Activated T-helper 1 cell treated with anti-CD3 and anti-CD28 coated beads, Interleukin-12 subunit alpha, Interleukin-12 subunit beta, Interleukin-2, Interleukin-4 antibody, amounts not matched to agents 30 ng/mL and 10 ng/mL and 1 ng/mL, durations not matched to agents 14 hours and 24 hours and 36 hours (primary cell): ENCODE results near the gene LRFN4. TPM values are rescaled to one million over a fixed set of nuclear protein-coding genes. Genes with fewer than 3 reads are reported as not detected.

Experiments
- DNase-seq: peaks from one replicate; pipeline ENCODE4 v3.0.0; 2021; ENCODE audit warnings: low spot score
- H3K27ac Mint-ChIP-seq: one replicate; pipeline ENCODE4 v1.8.0; 2021; ENCODE audit warnings: mild to moderate bottlenecking, mixed read lengths
- H3K27me3 Mint-ChIP-seq: one replicate; pipeline ENCODE4 v1.8.0; 2022; ENCODE audit warnings: mild to moderate bottlenecking, moderate library complexity, mixed read lengths; ENCODE audit not compliant: insufficient read depth
- H3K36me3 Mint-ChIP-seq: one replicate; pipeline ENCODE4 v1.8.0; 2021; ENCODE audit warnings: low read depth, mixed read lengths
- H3K4me1 Mint-ChIP-seq: one replicate; pipeline ENCODE4 v1.8.0; 2021; ENCODE audit warnings: low read depth, mixed read lengths
- H3K4me3 Mint-ChIP-seq: one replicate; pipeline ENCODE4 v1.8.0; 2021; ENCODE audit warnings: mild to moderate bottlenecking, moderate library complexity, mixed read lengths
- H3K9me3 Mint-ChIP-seq: one replicate; pipeline ENCODE4 v1.8.0; 2021; ENCODE audit warnings: mixed read lengths
- intact Hi-C: fragments of 100-400 bp; cut with micrococcal nuclease; formaldehyde crosslinking; loops from one replicate; pipeline ENCODE4 v1.15.1; 2024
- total RNA-seq: library from RNA; stranded (reverse); gene quantifications from 2 replicates; pipeline ENCODE4 v1.2.3, GENCODE V29; 2022

LRFN4 gene
- total RNA-seq, 1 donor from 2014 or later = 49.6 TPM

DNA sequence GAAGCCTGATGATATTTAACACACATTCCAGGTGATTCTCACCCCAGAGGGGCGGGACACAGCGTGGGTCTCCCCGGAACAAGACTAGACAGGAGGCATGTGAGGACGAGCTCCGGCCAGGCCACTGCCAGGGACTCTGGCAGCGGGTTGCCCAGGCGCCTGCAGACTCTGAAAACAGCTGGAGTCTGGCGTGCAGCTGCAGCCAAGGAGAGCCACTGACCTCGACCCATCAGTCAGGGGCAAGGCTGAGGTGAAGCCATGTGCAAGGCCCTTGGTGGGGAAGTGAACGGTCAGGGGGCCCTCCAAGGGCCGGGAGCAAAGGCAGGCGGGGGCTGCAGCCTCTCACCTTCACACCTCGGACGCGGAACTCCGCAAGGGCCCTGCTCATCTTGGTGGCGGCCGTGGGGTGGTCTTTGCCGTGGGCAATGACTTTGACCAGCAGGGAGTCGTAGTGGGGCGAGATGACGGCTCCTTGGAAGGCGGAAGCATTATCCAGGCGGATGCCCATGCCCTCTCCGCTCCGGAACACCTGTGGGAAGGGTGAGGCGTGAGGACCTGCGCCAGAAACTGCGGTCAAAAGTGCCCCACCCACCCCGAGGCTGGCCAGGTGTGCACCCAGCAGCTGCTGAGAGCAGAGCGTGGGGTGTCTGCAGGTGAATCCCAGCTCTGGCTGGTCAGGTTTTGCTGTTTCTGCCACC, 6.7 kb downstream of the LRFN4 start:
- intact Hi-C loops = no loop called here
- H3K4me1 Mint-ChIP-seq = peaks cover 3% of the 10 kb centered on the region
- no peaks in the 10 kb centered on the region for H3K9me3 Mint-ChIP-seq
- no peak overlapping the region for H3K27ac Mint-ChIP-seq
- H3K27me3 Mint-ChIP-seq = no peaks in the 10 kb centered on the region
- DNase-seq = no peak
- H3K36me3 Mint-ChIP-seq = no peaks in the 10 kb centered on the region
- no peak overlapping the region for H3K4me3 Mint-ChIP-seq

DNA sequence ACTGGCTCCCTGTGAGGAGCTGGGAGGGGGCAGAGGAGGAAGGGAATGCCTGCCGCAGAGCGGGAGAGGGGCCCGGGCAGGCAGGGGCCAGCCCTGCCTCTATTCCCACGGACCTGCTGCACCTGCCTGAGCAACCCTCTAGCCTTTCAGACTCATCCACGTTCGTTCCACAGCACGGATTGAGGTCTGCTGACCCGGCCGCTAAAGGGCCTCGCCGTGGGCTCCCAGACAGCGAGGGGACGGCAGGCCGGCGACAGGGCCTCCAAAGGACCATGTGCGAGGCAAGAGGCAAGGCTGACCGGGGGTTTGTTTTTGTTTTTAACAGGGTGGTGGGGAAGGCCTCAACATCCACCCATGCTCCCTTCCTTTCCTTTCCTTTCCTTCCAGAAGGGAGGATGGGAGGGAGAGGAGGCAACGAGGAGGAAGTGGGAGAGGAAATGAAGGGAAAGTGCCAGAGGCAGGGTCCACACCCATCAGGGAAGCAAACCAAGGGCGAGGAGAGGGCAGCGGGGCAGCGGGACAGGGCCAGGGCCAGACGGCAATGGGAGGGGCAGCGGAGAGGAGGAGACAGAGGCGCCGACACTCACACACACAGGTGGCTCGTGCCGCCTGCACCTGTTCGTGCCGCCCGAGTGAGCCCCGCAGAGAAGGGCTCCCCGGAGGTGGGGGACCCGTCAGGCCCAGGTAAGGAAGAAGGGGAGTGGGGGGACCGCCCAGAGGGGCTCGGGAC, 7.5 kb downstream of the LRFN4 start:
- no peaks in the 10 kb centered on the region for H3K36me3 Mint-ChIP-seq
- no peaks in the 10 kb centered on the region for H3K9me3 Mint-ChIP-seq
- DNase-seq = no peak
- no peak overlapping the region for H3K27ac Mint-ChIP-seq
- peaks cover 7% of the 10 kb centered on the region for H3K4me1 Mint-ChIP-seq
- peaks cover 1% of the 10 kb centered on the region for H3K27me3 Mint-ChIP-seq
- intact Hi-C loops = no loop called here
- no peak overlapping the region for H3K4me3 Mint-ChIP-seq

DNA sequence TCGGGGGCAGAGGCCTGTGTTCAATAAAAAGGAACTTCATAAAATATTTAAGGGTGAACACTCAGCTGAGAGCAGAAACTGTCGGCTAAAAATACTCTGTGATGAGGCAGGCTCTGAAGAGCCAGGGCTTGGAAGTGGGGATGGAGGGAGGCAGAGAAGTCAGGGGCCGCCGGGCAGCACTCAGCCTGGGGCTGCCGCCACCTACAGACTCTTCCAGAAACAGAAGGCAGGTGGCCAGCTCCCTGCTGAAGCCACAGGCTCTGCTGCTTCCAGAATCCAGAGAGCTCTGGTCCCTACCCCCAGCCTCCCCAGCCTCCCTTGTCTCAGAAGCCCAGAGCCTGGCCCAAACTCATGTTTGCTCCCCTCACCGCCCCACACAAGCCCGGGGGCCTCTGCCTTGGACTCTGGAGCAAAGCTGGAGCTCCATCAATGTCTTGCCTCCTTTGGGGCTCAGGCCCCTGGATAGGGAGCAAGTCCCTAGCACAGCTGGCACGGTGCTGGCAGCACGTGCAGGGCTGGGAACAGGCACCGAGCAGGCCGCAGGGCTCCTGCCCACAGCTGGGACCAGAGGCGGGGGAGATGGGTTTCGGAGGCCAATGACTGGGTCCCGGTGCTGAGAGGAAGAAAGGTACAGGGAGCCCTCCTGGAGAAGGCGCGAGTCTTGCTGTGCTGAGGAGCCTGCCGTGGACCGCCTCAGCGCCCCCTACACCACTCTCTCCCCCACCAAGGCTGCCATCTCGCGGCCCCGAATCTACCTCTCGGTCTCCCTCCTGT, 8.2 kb downstream of the LRFN4 start:
- Mint-ChIP-seq H3K4me3 (no peak overlapping the region), H3K27me3 (peaks cover 1% of the 10 kb centered on the region), H3K36me3 (no peaks in the 10 kb centered on the region), H3K27ac (no peak overlapping the region), H3K4me1 (peaks cover 7% of the 10 kb centered on the region), H3K9me3 (no peaks in the 10 kb centered on the region)
- intact Hi-C loops = no loop called here
- no peak for DNase-seq

GRCh38 chr11:66866007-66866406, 9.1 kb downstream of the LRFN4 start:
- no peak overlapping the region for H3K27ac Mint-ChIP-seq
- no peaks in the 10 kb centered on the region for H3K36me3 Mint-ChIP-seq
- no peak overlapping the region for H3K4me3 Mint-ChIP-seq
- H3K4me1 Mint-ChIP-seq = peaks cover 7% of the 10 kb centered on the region
- H3K9me3 Mint-ChIP-seq = no peaks in the 10 kb centered on the region
- intact Hi-C loops = no loop called here
- peaks cover 1% of the 10 kb centered on the region for H3K27me3 Mint-ChIP-seq
- no peak for DNase-seq

DNA sequence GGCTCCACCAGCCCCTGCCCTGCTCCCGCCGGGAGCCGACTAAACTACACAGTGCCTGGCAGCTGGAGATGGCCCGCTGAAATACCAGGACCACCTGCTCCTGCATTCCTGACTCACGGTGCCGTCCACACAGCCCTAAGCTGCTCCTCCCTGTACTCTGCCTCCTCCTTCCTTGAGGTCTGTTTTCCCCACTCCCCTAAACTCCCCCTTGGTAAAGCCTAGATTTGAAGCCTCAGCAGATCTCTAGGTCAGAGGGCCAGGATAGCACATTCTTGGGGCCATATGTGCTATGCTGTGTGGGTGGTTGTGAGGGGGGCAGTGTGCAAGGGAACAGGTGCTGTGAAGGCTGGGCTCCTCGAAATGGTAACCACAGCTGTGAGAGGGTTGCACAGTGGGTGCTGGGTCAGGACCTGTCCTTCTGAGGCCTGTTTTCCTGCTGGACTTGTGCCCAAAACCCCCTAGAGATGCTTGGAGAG, 9.7 kb downstream of the LRFN4 start:
- intact Hi-C loops = no loop called here
- H3K9me3 Mint-ChIP-seq = no peaks in the 10 kb centered on the region
- no peak overlapping the region for H3K27ac Mint-ChIP-seq
- H3K27me3 Mint-ChIP-seq = peaks cover 1% of the 10 kb centered on the region
- peaks cover 7% of the 10 kb centered on the region for H3K4me1 Mint-ChIP-seq
- DNase-seq = no peak
- H3K4me3 Mint-ChIP-seq = no peak overlapping the region
- no peaks in the 10 kb centered on the region for H3K36me3 Mint-ChIP-seq

- no peak for DNase-seq
- Mint-ChIP-seq H3K4me1 (peaks cover 7% of the 10 kb centered on the region), H3K4me3 (no peak overlapping the region), H3K27ac (no peak overlapping the region), H3K27me3 (peaks cover 1% of the 10 kb centered on the region), H3K36me3 (no peaks in the 10 kb centered on the region), H3K9me3 (no peaks in the 10 kb centered on the region)
- intact Hi-C loops = loop anchor here (1.0 kb wide), 3 partner anchors 11 to 173 kb away; partner anchors contain the start of gene RCE1
These were observed 10.7 kb downstream of the LRFN4 start for GRCh38 chr11:66867425-66868040.

DNA sequence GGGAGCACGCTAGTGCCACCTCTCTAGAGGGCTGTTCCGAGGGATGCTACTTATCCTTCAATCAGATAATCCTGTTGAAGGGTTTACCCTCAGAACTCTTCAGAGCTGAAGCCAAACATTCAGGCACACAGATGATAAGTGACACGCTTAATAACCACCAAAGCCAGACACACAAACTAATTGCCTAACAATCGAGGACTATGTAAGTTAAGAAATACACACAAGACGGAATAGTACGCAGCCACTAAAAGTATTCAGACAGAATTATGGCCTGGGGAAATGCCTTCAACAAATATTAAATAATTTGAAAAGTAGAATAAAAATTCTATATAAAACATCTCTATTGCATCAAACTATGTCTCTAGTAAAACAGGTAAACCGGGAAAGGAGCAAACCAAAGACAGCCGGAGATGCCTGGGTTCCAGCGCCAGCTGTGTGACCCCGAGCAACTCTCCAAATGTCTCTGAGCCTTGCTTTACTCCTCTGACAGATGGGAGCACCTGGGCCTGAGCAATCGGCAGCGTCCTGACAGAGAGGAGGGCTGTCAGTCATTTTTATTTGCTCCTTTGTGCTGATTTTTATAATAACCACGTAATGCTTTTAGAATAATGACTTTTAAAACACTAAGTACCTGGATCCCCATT, 11.3 kb downstream of the LRFN4 start:
- Mint-ChIP-seq H3K4me1 (peaks cover 7% of the 10 kb centered on the region), H3K4me3 (no peak overlapping the region), H3K27ac (no peak overlapping the region), H3K36me3 (no peaks in the 10 kb centered on the region), H3K27me3 (peaks cover 1% of the 10 kb centered on the region), H3K9me3 (no peaks in the 10 kb centered on the region)
- no peak for DNase-seq
- intact Hi-C loops = loop anchor here (1.0 kb wide), 3 partner anchors 12 to 174 kb away; partner anchors contain the start of gene RCE1

- H3K4me1 Mint-ChIP-seq = peaks cover 7% of the 10 kb centered on the region
- intact Hi-C loops = loop anchor here (1.0 kb wide), 3 partner anchors 13 to 175 kb away; partner anchors contain the start of gene RCE1
- H3K9me3 Mint-ChIP-seq = no peaks in the 10 kb centered on the region
- peaks cover 1% of the 10 kb centered on the region for H3K27me3 Mint-ChIP-seq
- H3K36me3 Mint-ChIP-seq = no peaks in the 10 kb centered on the region
- no peak overlapping the region for H3K27ac Mint-ChIP-seq
- peak; percentile 69 for DNase-seq
- H3K4me3 Mint-ChIP-seq = no peak overlapping the region
These were observed 12.1 kb downstream of the LRFN4 start for GRCh38 chr11:66868726-66869566.

- Mint-ChIP-seq H3K36me3 (no peaks in the 10 kb centered on the region), H3K27me3 (peaks cover 5% of the 10 kb centered on the region), H3K4me3 (no peak overlapping the region), H3K9me3 (no peaks in the 10 kb centered on the region), H3K4me1 (peaks cover 7% of the 10 kb centered on the region), H3K27ac (no peak overlapping the region)
- intact Hi-C loops = no loop called here
- DNase-seq = no peak
These were observed 12.7 kb downstream of the LRFN4 start for GRCh38 chr11:66869567-66869870.

DNA sequence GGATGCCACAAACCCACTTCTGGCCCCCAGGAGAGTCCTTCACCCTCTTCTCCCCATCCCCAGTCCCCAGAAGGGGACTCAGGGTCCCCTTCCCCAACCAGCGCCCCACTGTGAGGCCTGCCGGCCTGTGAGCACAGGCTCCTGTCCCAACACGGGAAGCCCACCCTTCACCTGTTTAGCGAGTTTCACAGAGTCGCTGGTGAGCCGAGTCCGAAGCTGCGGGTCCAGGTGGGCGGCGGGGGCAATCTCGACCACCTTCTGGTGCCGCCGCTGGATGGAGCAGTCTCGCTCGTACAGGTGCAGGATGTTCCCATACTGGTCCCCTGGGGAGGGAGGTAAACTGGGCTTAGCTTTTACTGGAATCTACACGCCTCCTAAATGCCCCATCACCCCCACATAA, 13.3 kb downstream of the LRFN4 start:
- Mint-ChIP-seq H3K27me3 (peaks cover 5% of the 10 kb centered on the region), H3K27ac (no peak overlapping the region), H3K9me3 (no peaks in the 10 kb centered on the region), H3K4me1 (peaks cover 7% of the 10 kb centered on the region), H3K36me3 (no peaks in the 10 kb centered on the region), H3K4me3 (no peak overlapping the region)
- intact Hi-C loops = no loop called here
- no peak for DNase-seq

DNA sequence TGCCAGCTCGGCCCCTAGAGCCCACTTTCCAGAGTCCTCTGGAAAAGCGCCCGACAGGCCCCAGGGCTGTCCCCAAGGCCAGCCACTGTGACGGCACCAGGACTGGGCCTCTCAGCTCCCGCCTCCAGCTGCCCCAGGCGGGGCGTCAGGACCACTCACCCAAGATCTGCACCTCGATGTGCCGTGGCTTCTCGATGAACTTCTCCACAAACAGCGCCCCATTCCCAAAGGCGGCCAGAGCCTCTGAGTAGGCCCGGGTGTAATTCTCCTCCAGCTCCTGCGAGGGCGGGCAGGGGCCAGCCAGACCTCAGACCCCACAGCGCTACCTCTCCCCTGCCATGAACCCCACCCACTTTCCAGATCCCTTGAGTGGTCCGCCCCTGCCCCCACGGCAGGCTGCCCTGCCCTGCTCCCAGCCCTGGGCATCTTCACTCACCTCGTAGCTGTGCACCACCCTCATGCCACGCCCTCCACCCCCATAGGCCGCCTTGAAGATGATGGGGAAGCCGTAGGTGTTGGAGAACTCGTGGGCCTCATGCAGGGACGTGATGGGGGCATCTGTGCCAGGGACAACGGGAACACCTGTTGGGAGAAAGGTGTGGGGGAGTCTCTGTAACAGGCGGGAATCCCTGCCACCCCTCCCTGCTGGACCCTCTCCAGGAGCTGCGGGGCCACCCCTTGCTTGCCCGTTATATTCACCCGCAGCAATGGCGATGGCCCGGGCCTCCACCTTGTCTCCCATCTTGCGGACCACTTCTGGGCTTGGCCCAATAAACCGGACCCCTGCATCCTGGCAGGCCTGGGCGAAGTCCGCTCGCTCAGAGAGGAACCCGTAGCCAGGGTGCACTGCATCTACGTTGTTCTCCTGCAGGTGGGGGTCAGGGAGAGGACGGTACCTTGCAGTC, 14.0 kb downstream of the LRFN4 start:
- Mint-ChIP-seq H3K4me3 (no peak overlapping the region), H3K36me3 (no peaks in the 10 kb centered on the region), H3K9me3 (no peaks in the 10 kb centered on the region), H3K4me1 (peaks cover 7% of the 10 kb centered on the region), H3K27me3 (peaks cover 5% of the 10 kb centered on the region), H3K27ac (no peak overlapping the region)
- intact Hi-C loops = no loop called here
- DNase-seq = no peak
